PC-3 (cell line): ENCODE data around the gene CYB5R4. TPM values are rescaled to one million over a fixed set of nuclear protein-coding genes. Genes with fewer than 3 reads are reported as not detected.

ENCODE experiments used
- ATAC-seq: fragments of 200-7000 bp; cut with Tn5 transposase; 2 replicates; pipeline ENCODE4 v1.9.1; 2020; ENCODE audit warnings: mild to moderate bottlenecking, moderate library complexity
- BruUV-seq: library from RNA; stranded (reverse); fragments of 400-500 nt; replicated peaks from 2 replicates; lab custom pipeline; 2021; lab: Mats Ljungman, UMichigan
- CTCF ChIA-PET: fragments of 300-600 bp; sonication (Branson Sonifier 250); formaldehyde crosslinking; loops from one replicate; lab custom pipeline; 2022; ENCODE audit warnings: antibody characterized with exemption; lab: Charles Lee
- POLR2A ChIA-PET: fragments of 300-600 bp; sonication (Branson Sonifier 250); formaldehyde crosslinking; loops from one replicate; lab custom pipeline; 2022; ENCODE audit warnings: antibody characterized with exemption; ENCODE audit not compliant: unreplicated experiment; lab: Charles Lee
- DNase-seq: peaks from one replicate; pipeline ENCODE4 v3.0.0-alpha.2; 2015
- H2AFZ ChIP-seq: fragments of 300-600 bp; sonication (generic); 2 replicates; pipeline ENCODE4 v1.6.0; 2016; ENCODE audit warnings: antibody characterized with exemption, low read length
- H3F3A ChIP-seq: fragments of 300-600 bp; sonication (generic); one replicate; pipeline ENCODE4 v1.6.0; 2017; ENCODE audit warnings: antibody characterized with exemption, low read length, control low read depth, mild to moderate bottlenecking; ENCODE audit not compliant: unreplicated experiment
- H3K27ac ChIP-seq: fragments of 300-600 bp; sonication (generic); 2 replicates; pipeline ENCODE4 v1.5.1; 2016; ENCODE audit warnings: mild to moderate bottlenecking, low read length
- H3K27me3 ChIP-seq: fragments of 300-600 bp; sonication (generic); 2 replicates; pipeline ENCODE4 v1.6.1; 2016; ENCODE audit warnings: low read length, mixed read lengths
- H3K36me3 ChIP-seq: fragments of 300-600 bp; sonication (generic); 2 replicates; pipeline ENCODE4 v1.6.1; 2016; ENCODE audit warnings: low read depth, mixed run types, low read length, mixed read lengths
- H3K4me1 ChIP-seq: fragments of 300-600 bp; sonication (generic); 2 replicates; pipeline ENCODE4 v1.5.1; 2016; ENCODE audit warnings: low read length; ENCODE audit not compliant: insufficient read depth
- H3K4me2 ChIP-seq: fragments of 300-600 bp; sonication (generic); 2 replicates; pipeline ENCODE4 v1.6.0; 2016; ENCODE audit warnings: low read length
- H3K4me3 ChIP-seq: fragments of 300-600 bp; sonication (generic); 2 replicates; pipeline ENCODE4 v1.5.1; 2016; ENCODE audit warnings: mild to moderate bottlenecking, low read length, mixed read lengths
- H3K79me2 ChIP-seq: fragments of 300-600 bp; sonication (generic); 2 replicates; pipeline ENCODE4 v1.6.1; 2017; ENCODE audit warnings: low read length, mixed read lengths
- H3K9ac ChIP-seq: fragments of 300-600 bp; sonication (generic); 2 replicates; pipeline ENCODE4 v1.6.0; 2016; ENCODE audit warnings: mild to moderate bottlenecking, low read length
- H3K9me2 ChIP-seq: fragments of 300-600 bp; sonication (generic); replicated peaks from 2 replicates; pipeline ENCODE4 v1.6.1; 2016; ENCODE audit warnings: mixed run types, low read length, mixed read lengths
- H3K9me3 ChIP-seq: fragments of 300-600 bp; sonication (generic); 2 replicates; pipeline ENCODE4 v1.6.1; 2016; ENCODE audit warnings: low read length, mixed read lengths
- H4K20me1 ChIP-seq: fragments of 300-600 bp; sonication (generic); 2 replicates; pipeline ENCODE4 v1.6.1; 2016; ENCODE audit warnings: low read length, mixed read lengths
- CTCF ChIP-seq: fragments of 300-600 bp; sonication (generic); conservative IDR thresholded peaks from 2 replicates; pipeline ENCODE4 v1.5.1; 2017; ENCODE audit warnings: antibody characterized with exemption, low read depth, mild to moderate bottlenecking, low read length
- EZH2 ChIP-seq: fragments of 300-600 bp; sonication (generic); IDR thresholded peaks from one replicate; pipeline ENCODE4 v1.6.1; 2017; ENCODE audit warnings: antibody characterized with exemption, mild to moderate bottlenecking, low read length; ENCODE audit not compliant: unreplicated experiment
- EZH2phosphoT487 ChIP-seq: fragments of 300-600 bp; sonication (generic); IDR thresholded peaks from 2 replicates; pipeline ENCODE4 v1.6.1; 2018; ENCODE audit warnings: mild to moderate bottlenecking, antibody characterized with exemption, low read length, borderline replicate concordance
- intact Hi-C: fragments of 100-400 bp; cut with micrococcal nuclease; formaldehyde crosslinking; loops from 2 replicates; pipeline ENCODE4 v1.9.0; 2023
- total RNA-seq: library from RNA; depleted of rRNA; stranded (reverse); fragments of >200 nt; gene quantifications from 2 replicates; pipeline ENCODE4 v1.2.3, GENCODE V29; 2014

CYB5R4 gene
- total RNA-seq, 1 experiment from 2014 or later: 5.6 TPM

- intact Hi-C loops: no loop called here
- peak overlapping the region; percentile 94 for H2AFZ ChIP-seq
- H3K27me3 ChIP-seq: no peaks in the 10 kb centered on the region
- H3K9me3 ChIP-seq: no peaks in the 10 kb centered on the region
- no peaks in the 10 kb centered on the region for H4K20me1 ChIP-seq
- POLR2A ChIA-PET: no interaction called here
- CTCF ChIA-PET: no interaction called here
- H3K9ac ChIP-seq: peak overlapping the region; percentile 73
- peak overlapping the region; percentile 87 for H3K4me3 ChIP-seq
- H3K4me1 ChIP-seq: peaks cover 7% of the 10 kb centered on the region; the same call in 1 of the 2 replicates
- ATAC-seq (no peak), DNase-seq (no peak)
- H3K27ac ChIP-seq: no peak overlapping the region
- peaks cover 36% of the 10 kb centered on the region for H3K79me2 ChIP-seq
- no peaks in the 10 kb centered on the region for H3K9me2 ChIP-seq
- peaks cover under 1% of the 10 kb centered on the region; the same call in 1 of the 2 replicates for H3K36me3 ChIP-seq
- TF ChIP-seq EZH2phosphoT487: no peak
- TF ChIP-seq EZH2: no peak
- no peak for TF ChIP-seq CTCF
- BruUV-seq: no TSS peak
- no peaks in the 10 kb centered on the region for H3F3A ChIP-seq
- H3K4me2 ChIP-seq: peak overlapping the region; percentile 92
These were observed 868 bp downstream of the CYB5R4 start for GRCh38 chr6:83860359-83860755.

- TSS peak; percentile 38 for BruUV-seq
- Histone ChIP-seq H3K79me2 (peaks cover 39% of the 10 kb centered on the region), H3K9me2 (no peaks in the 10 kb centered on the region), H3K27ac (no peak overlapping the region), H3K9ac (no peak overlapping the region), H3F3A (no peaks in the 10 kb centered on the region), H2AFZ (no peak overlapping the region), H3K4me2 (peak overlapping the region; percentile 92), H3K36me3 (peaks cover 6% of the 10 kb centered on the region; the same call in 1 of the 2 replicates), H3K27me3 (no peaks in the 10 kb centered on the region), H3K4me1 (peaks cover 7% of the 10 kb centered on the region; the same call in 1 of the 2 replicates), H3K4me3 (peak overlapping the region; percentile 87), H4K20me1 (no peaks in the 10 kb centered on the region), H3K9me3 (no peaks in the 10 kb centered on the region)
- no peak for TF ChIP-seq CTCF
- TF ChIP-seq EZH2phosphoT487: no peak
- TF ChIP-seq EZH2: no peak
- intact Hi-C loops: no loop called here
- CTCF ChIA-PET: no interaction called here
- ATAC-seq (no peak), DNase-seq (no peak)
- POLR2A ChIA-PET: no interaction called here
These were observed 1.4 kb downstream of the CYB5R4 start for GRCh38 chr6:83860782-83861495.
